Panc1 (cell line): Measurements from ENCODE around the gene ADSS2. TPM values are rescaled to one million over a fixed set of nuclear protein-coding genes. Genes with fewer than 3 reads are reported as not detected.

ENCODE experiments used
- ATAC-seq: fragments of 200-7000 bp; cut with Tn5 transposase; 2 replicates; pipeline ENCODE4 v1.9.1; 2020; ENCODE audit warnings: mild to moderate bottlenecking, moderate library complexity
- BruUV-seq: library from RNA; stranded (reverse); fragments of 400-500 nt; replicated peaks from 2 replicates; lab custom pipeline; 2021; lab: Mats Ljungman, UMichigan
- CTCF ChIA-PET: fragments of 300-600 bp; sonication (Branson Sonifier 250); formaldehyde crosslinking; loops from one replicate; lab custom pipeline; 2022; ENCODE audit warnings: antibody characterized with exemption; lab: Charles Lee
- POLR2A ChIA-PET: fragments of 300-600 bp; sonication (Branson Sonifier 250); formaldehyde crosslinking; loops from one replicate; lab custom pipeline; 2022; ENCODE audit warnings: antibody characterized with exemption; lab: Charles Lee
- DNase-seq: peaks from one replicate; pipeline ENCODE4 v3.0.0-alpha.2; 2010; ENCODE audit warnings: low read depth, low spot score
- H3K27ac ChIP-seq: 2 replicates; pipeline ENCODE4 v1.5.1; 2011; ENCODE audit warnings: mild to moderate bottlenecking, low read length, inconsistent platforms
- H3K27me3 ChIP-seq: fragments of 200-500 bp; sonication (Bioruptor generic); 2 replicates; pipeline ENCODE4 v1.6.0; 2014; ENCODE audit warnings: low read length, inconsistent platforms; ENCODE audit not compliant: control insufficient read depth, insufficient read depth
- H3K36me3 ChIP-seq: fragments of 200-500 bp; sonication (Bioruptor generic); 2 replicates; pipeline ENCODE4 v1.5.1; 2014; ENCODE audit warnings: inconsistent platforms, mild to moderate bottlenecking, low read length, moderate library complexity; ENCODE audit not compliant: control insufficient read depth, insufficient read depth
- H3K4me1 ChIP-seq: 2 replicates; pipeline ENCODE4 v1.5.1; 2011; ENCODE audit warnings: inconsistent platforms, mild to moderate bottlenecking, low read length, moderate library complexity; ENCODE audit not compliant: control insufficient read depth, insufficient read depth
- H3K4me3 ChIP-seq, 2 experiments: 2 replicates each; pipeline ENCODE4 v1.5.1; 2011 to 2012; ENCODE audit warnings: low read depth in 2 of 2, low read length in 2 of 2, mild to moderate bottlenecking in 2 of 2, inconsistent platforms in 1 of 2, moderate library complexity in 1 of 2
- H3K9me3 ChIP-seq: fragments of 200-500 bp; sonication (Bioruptor generic); 2 replicates; pipeline ENCODE4 v1.5.1; 2014; ENCODE audit warnings: low read depth, mild to moderate bottlenecking, inconsistent platforms, low read length, moderate library complexity; ENCODE audit not compliant: control insufficient read depth, insufficient read depth
- CTCF ChIP-seq: fragments of 450-650 bp; IDR thresholded peaks from 2 replicates; pipeline ENCODE4 v1.5.1; 2017; ENCODE audit warnings: mild to moderate bottlenecking
- POLR2AphosphoS5 ChIP-seq: IDR thresholded peaks from 2 replicates; pipeline ENCODE4 v1.6.1; 2012; ENCODE audit warnings: mild to moderate bottlenecking, low read depth, low read length, moderate library complexity
- SIN3A ChIP-seq: IDR thresholded peaks from 2 replicates; pipeline ENCODE4 v1.6.1; 2012; ENCODE audit warnings: low read depth, mild to moderate bottlenecking, low read length, moderate library complexity, borderline replicate concordance; ENCODE audit not compliant: insufficient read depth
- TCF7L2 ChIP-seq: IDR thresholded peaks from 2 replicates; pipeline ENCODE4 v1.6.1; 2011; ENCODE audit warnings: mild to moderate bottlenecking, low read depth, low read length, inconsistent platforms
- in situ Hi-C: cut with HindIII; loops from 2 replicates; pipeline ENCODE4 v1.10.0; 2016; ENCODE audit warnings: low sequenced_read_pairs, low pct_unique_long_range_greater_than_20kb
- intact Hi-C: fragments of 100-400 bp; cut with micrococcal nuclease; formaldehyde crosslinking; loops from one replicate; pipeline ENCODE4 v1.10.0; 2022; ENCODE audit not compliant: unreplicated experiment
- total RNA-seq: library from RNA; stranded (reverse); gene quantifications from one replicate; pipeline ENCODE4 v1.2.1, GENCODE V29; 2021; ENCODE audit not compliant: unreplicated experiment
- TF ChIP-seq, protein P1 (sequence below), 2 experiments: IDR thresholded peaks; 2 replicates each; pipeline ENCODE4 v1.6.1; 2011 to 2012; ENCODE audit warnings: low read depth in 2 of 2, control low read depth in 1 of 2, low read length in 1 of 2, mild to moderate bottlenecking in 1 of 2, moderate library complexity in 1 of 2; ENCODE audit not compliant: insufficient read depth in 1 of 2

ADSS2 gene
- total RNA-seq, 1 experiment from 2014 or later = 42.2 TPM

- ATAC-seq (no peak), DNase-seq (no peak)
- no peak overlapping the region for H3K4me3 ChIP-seq
- CTCF ChIA-PET = interaction anchor here (0.6 kb wide), 1 partner anchor 116 kb away, joined by 3 read pairs; no protein-coding TSS in a partner anchor
- no peak for TF ChIP-seq TCF7L2
- TF ChIP-seq POLR2AphosphoS5 = no peak
- no peak for TF ChIP-seq SIN3A
- no peak for TF ChIP-seq CTCF
- TF ChIP-seq, protein P1, sequence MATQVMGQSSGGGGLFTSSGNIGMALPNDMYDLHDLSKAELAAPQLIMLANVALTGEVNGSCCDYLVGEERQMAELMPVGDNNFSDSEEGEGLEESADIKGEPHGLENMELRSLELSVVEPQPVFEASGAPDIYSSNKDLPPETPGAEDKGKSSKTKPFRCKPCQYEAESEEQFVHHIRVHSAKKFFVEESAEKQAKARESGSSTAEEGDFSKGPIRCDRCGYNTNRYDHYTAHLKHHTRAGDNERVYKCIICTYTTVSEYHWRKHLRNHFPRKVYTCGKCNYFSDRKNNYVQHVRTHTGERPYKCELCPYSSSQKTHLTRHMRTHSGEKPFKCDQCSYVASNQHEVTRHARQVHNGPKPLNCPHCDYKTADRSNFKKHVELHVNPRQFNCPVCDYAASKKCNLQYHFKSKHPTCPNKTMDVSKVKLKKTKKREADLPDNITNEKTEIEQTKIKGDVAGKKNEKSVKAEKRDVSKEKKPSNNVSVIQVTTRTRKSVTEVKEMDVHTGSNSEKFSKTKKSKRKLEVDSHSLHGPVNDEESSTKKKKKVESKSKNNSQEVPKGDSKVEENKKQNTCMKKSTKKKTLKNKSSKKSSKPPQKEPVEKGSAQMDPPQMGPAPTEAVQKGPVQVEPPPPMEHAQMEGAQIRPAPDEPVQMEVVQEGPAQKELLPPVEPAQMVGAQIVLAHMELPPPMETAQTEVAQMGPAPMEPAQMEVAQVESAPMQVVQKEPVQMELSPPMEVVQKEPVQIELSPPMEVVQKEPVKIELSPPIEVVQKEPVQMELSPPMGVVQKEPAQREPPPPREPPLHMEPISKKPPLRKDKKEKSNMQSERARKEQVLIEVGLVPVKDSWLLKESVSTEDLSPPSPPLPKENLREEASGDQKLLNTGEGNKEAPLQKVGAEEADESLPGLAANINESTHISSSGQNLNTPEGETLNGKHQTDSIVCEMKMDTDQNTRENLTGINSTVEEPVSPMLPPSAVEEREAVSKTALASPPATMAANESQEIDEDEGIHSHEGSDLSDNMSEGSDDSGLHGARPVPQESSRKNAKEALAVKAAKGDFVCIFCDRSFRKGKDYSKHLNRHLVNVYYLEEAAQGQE (IDR thresholded peaks at IDR 0.05; ENCODE audit: insufficient read depth in 1 of 2, low read depth in 2 of 2, low read length in 1 of 2) = no peak
- POLR2A ChIA-PET = no interaction called here
- H3K36me3 ChIP-seq = peaks cover 35% of the 10 kb centered on the region
- no peaks in the 10 kb centered on the region for H3K4me1 ChIP-seq
- no TSS peak for BruUV-seq
- H3K9me3 ChIP-seq = no peaks in the 10 kb centered on the region
- no peaks in the 10 kb centered on the region for H3K27me3 ChIP-seq
- no peak overlapping the region for H3K27ac ChIP-seq
- intact Hi-C loops (no loop called here), in situ Hi-C loops (no loop called here)
These were observed 37.2 kb downstream of the ADSS2 start for GRCh38 chr1:244414543-244414942.

DNA sequence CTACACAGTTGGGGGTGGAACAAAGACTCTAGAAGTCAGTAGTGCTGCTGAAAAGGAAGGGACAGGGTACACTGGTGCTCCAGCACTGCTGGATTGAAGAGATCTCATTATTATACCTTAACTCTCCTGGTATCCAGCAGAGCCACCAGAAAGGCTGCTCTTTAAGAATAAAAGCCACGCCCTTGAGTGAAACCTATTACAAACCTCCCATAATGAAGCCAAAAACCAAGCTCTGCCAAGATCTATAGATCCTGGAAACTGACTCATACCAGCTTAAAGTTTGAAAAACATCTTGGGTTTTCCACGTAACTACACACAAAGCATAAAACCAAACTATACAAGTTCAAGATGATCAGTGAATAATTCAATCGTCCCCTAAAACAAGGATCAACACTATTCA is 38.0 kb downstream of the ADSS2 start:
- Histone ChIP-seq H3K4me3 (no peak overlapping the region), H3K36me3 (peaks cover 33% of the 10 kb centered on the region), H3K9me3 (no peaks in the 10 kb centered on the region), H3K4me1 (no peaks in the 10 kb centered on the region), H3K27ac (no peak overlapping the region), H3K27me3 (no peaks in the 10 kb centered on the region)
- no peak for TF ChIP-seq POLR2AphosphoS5
- TF ChIP-seq, protein P1 (IDR thresholded peaks at IDR 0.05; ENCODE audit: insufficient read depth in 1 of 2, low read depth in 2 of 2, low read length in 1 of 2) = no peak
- TF ChIP-seq TCF7L2 = no peak
- TF ChIP-seq SIN3A = no peak
- no peak for TF ChIP-seq CTCF
- POLR2A ChIA-PET = no interaction called here
- in situ Hi-C loops (no loop called here), intact Hi-C loops (no loop called here)
- no TSS peak for BruUV-seq
- CTCF ChIA-PET = no interaction called here
- ATAC-seq = no peak
- DNase-seq = no peak
